ENCODE data around the gene IGFN1. TPM values are rescaled to one million over a fixed set of nuclear protein-coding genes. Genes with fewer than 3 reads are reported as not detected.

IGFN1 gene
- total RNA-seq, 2 donors from 2014 or later = not detected

GRCh38 chr1:201262963-201263608, 72.5 kb downstream of the IGFN1 start:
- Histone ChIP-seq H3K27ac (no peak overlapping the region), H3K9me3 (no peaks in the 10 kb centered on the region), H3K4me3 (no peak overlapping the region), H3K4me1 (ENCODE audit: control insufficient read depth in 1 of 2, low read depth in 2 of 2) (peaks cover 0 to 5% of the 10 kb centered on the region in 2 donors), H3K36me3 (no peaks in the 10 kb centered on the region), H3K27me3 (replicated peaks; ENCODE audit: insufficient read depth) (no peaks in the 10 kb centered on the region)
- DNase-seq (ENCODE audit: low spot score) (no peak), ATAC-seq (ENCODE audit: insufficient number of reproducible peaks, low FRiP score, low read depth) (no peak)
- TF ChIP-seq, protein P1, sequence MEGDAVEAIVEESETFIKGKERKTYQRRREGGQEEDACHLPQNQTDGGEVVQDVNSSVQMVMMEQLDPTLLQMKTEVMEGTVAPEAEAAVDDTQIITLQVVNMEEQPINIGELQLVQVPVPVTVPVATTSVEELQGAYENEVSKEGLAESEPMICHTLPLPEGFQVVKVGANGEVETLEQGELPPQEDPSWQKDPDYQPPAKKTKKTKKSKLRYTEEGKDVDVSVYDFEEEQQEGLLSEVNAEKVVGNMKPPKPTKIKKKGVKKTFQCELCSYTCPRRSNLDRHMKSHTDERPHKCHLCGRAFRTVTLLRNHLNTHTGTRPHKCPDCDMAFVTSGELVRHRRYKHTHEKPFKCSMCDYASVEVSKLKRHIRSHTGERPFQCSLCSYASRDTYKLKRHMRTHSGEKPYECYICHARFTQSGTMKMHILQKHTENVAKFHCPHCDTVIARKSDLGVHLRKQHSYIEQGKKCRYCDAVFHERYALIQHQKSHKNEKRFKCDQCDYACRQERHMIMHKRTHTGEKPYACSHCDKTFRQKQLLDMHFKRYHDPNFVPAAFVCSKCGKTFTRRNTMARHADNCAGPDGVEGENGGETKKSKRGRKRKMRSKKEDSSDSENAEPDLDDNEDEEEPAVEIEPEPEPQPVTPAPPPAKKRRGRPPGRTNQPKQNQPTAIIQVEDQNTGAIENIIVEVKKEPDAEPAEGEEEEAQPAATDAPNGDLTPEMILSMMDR (IDR thresholded peaks at IDR 0.05) = no peak

DNA sequence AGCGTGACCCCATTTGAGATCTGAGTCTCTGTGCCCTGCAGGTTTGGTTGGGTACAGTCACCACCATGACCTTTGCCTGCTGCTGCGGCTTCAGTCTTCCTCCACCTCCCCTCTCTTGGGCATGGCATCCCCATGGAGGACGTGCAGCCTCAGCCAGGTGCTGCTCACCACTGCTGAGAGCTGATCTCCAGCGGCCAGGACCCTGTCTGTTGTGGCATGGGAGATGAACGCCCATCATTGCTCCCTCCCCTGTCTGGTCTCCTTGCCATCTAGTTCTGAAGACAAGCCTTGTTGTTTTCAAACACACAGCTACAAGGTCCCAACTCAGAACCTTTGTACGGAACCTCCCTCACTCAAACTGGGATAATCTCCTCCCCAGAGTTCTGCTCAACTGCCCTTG, 73.4 kb downstream of the IGFN1 start:
- no peak overlapping the region for H3K27ac ChIP-seq
- TF ChIP-seq, protein P1 (IDR thresholded peaks at IDR 0.05) = no peak
- ATAC-seq (ENCODE audit: insufficient number of reproducible peaks, low FRiP score, low read depth) (no peak), DNase-seq (ENCODE audit: low spot score) (no peak)
- H3K9me3 ChIP-seq = no peaks in the 10 kb centered on the region
- H3K27me3 ChIP-seq (replicated peaks; ENCODE audit: insufficient read depth) = no peaks in the 10 kb centered on the region
- no peaks in the 10 kb centered on the region for H3K36me3 ChIP-seq
- no peak overlapping the region for H3K4me3 ChIP-seq
- H3K4me1 ChIP-seq (ENCODE audit: control insufficient read depth in 1 of 2, low read depth in 2 of 2) = peaks cover 0 to 5% of the 10 kb centered on the region in 2 donors

DNA sequence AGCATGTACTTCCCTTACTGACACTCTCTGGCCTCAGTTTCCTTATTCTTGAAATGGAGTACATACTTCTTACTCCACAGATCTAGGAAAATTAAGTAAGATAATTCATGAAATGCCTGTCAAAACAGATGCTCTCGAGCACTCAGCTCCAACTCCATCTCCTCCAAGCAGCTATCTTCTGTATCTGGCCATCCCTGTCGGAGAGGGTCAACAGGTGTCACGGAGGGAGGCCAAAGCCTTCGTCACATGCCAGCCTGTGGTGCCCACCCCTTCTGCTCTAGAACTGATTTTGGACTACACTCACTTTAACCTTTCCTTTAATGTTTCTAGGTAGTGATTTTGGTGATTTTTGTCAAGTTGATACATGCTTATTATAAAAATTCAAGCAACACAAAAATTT, 73.9 kb downstream of the IGFN1 start:
- TF ChIP-seq, protein P1 (IDR thresholded peaks at IDR 0.05) = no peak
- Histone ChIP-seq H3K36me3 (no peaks in the 10 kb centered on the region), H3K4me1 (ENCODE audit: control insufficient read depth in 1 of 2, low read depth in 2 of 2) (peaks cover 0 to 5% of the 10 kb centered on the region in 2 donors), H3K4me3 (no peak overlapping the region), H3K9me3 (no peaks in the 10 kb centered on the region), H3K27ac (no peak overlapping the region), H3K27me3 (replicated peaks; ENCODE audit: insufficient read depth) (no peaks in the 10 kb centered on the region)
- ATAC-seq (ENCODE audit: insufficient number of reproducible peaks, low FRiP score, low read depth) (no peak), DNase-seq (ENCODE audit: low spot score) (no peak)

GRCh38 chr1:201265756-201266155, 75.1 kb downstream of the IGFN1 start:
- Histone ChIP-seq H3K4me3 (no peak overlapping the region), H3K9me3 (no peaks in the 10 kb centered on the region), H3K4me1 (ENCODE audit: control insufficient read depth in 1 of 2, low read depth in 2 of 2) (no peaks in the 10 kb centered on the region), H3K36me3 (no peaks in the 10 kb centered on the region), H3K27ac (no peak overlapping the region), H3K27me3 (replicated peaks; ENCODE audit: insufficient read depth) (no peaks in the 10 kb centered on the region)
- TF ChIP-seq, protein P1 (IDR thresholded peaks at IDR 0.05) = no peak
- ATAC-seq (ENCODE audit: insufficient number of reproducible peaks, low FRiP score, low read depth) (no peak), DNase-seq (ENCODE audit: low spot score) (no peak)

DNA sequence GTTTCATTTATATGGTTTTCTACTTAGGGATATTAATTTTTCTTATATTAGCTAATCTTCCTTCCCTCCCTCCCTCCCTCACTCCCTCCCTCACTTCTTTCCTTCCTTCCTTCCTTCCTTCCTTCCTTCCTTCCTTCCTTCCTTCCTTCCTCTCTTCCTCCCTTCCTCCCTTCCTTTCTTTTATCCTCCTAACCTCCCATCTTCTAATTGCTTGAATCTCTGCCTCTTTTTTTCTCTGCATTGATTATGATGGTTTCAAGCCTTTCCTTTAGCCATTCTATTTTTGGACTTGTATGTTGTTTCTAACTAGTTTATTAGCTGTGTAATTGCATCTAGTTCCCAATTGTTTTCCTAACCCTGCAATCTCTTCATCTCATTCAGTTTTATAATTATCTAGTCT, 75.7 kb downstream of the IGFN1 start:
- ATAC-seq (ENCODE audit: insufficient number of reproducible peaks, low FRiP score, low read depth) (no peak), DNase-seq (ENCODE audit: low spot score) (no peak)
- Histone ChIP-seq H3K27ac (no peak overlapping the region), H3K27me3 (replicated peaks; ENCODE audit: insufficient read depth) (no peaks in the 10 kb centered on the region), H3K36me3 (no peaks in the 10 kb centered on the region), H3K4me3 (no peak overlapping the region), H3K4me1 (ENCODE audit: control insufficient read depth in 1 of 2, low read depth in 2 of 2) (no peaks in the 10 kb centered on the region), H3K9me3 (no peaks in the 10 kb centered on the region)
- TF ChIP-seq, protein P1 (IDR thresholded peaks at IDR 0.05) = no peak
